GM21619 (cell line): ENCODE data around the gene PTPRD.
A peak's percentile ranks its signal among the peaks of the same experiment; 100 is the strongest.
"Not testable (repeated sequence)": the region's sequence is repeated elsewhere in the genome, so short reads cannot be mapped to it uniquely, and the experiment has no call there.

Source experiments
- ATAC-seq: cut with Tn5 transposase; IDR thresholded peaks from one replicate; pipeline ENCODE4 v1.9.1; 2021; ENCODE audit not compliant: unreplicated experiment

Gene PTPRD

DNA sequence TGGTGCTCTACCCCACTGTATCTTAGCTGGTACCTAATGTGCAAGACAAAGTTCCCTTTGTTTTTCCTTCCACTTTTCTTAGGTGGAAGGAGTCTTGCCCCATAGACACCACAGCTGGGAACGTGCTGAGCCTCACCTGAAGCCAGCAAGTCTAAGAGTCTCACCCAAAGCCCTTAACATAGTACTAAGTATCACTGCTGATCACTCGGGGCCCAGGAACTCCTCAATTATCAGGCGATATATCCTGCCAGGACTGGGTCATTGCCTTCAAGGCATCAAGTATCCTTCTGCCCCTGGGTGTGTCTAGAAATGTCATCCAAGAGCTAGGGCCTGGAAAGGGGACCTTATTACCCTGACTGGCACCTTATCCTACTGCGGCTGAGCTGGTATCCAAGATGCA is 123.9 kb downstream of the PTPRD start:
- ATAC-seq = no peak

GRCh38 chr9:10479172-10479571 is 133.6 kb downstream of the PTPRD start:
- ATAC-seq = no peak

DNA sequence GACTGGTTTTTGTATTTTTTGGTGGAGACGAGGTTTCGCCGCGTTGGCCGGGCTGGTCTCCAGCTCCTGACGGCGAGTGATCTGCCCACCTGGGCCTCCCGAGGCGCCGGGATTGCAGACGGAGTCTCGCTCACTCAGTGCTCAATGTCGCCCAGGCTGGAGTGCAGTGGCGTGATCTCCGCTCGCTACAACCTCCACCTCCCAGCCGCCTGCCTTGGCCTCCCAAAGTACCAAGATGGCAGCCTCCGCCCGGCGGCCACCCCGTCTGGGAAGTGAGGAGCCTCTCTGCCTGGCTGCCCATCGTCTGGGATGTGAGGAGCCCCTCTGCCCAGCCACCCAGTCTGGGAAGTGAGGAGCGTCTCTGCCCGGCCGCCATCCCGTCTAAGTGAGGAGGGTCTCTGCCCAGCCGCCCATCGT is 163.6 kb downstream of the PTPRD start:
- not testable (repeated sequence) for ATAC-seq

- no peak for ATAC-seq
Measured at GRCh38 chr9:10447036-10447435, 165.8 kb downstream of the PTPRD start.

- no peak for ATAC-seq
Measured at GRCh38 chr9:10443868-10444204, 169.0 kb downstream of the PTPRD start.

GRCh38 chr9:10443181-10443867 is 169.5 kb downstream of the PTPRD start:
- no peak for ATAC-seq

DNA sequence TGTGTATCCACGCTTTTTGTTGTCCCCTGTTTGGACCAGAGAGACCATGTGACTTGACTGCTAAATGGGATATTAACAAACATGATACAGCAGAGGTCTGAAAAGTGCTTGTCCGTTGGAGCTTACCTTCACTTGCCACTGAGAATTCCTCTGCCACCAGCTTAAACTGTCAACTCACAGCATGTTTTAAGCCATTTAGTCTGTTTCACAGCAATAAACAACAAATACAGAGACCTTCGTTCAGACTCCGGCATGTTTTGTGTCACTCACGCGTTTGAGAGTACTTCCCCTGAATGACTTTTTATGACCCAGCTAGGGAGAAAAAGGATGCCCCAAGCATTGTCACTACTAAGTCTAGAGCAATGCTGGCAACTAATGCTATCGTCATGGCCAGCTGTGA is 173.8 kb downstream of the PTPRD start:
- ATAC-seq = no peak

GRCh38 chr9:10436756-10437155 is 176.0 kb downstream of the PTPRD start:
- ATAC-seq = no peak

- ATAC-seq = no peak
Measured at GRCh38 chr9:10434412-10434811, 178.4 kb downstream of the PTPRD start.

- ATAC-seq = no peak
Measured at GRCh38 chr9:10411272-10411671, 201.5 kb downstream of the PTPRD start.

DNA sequence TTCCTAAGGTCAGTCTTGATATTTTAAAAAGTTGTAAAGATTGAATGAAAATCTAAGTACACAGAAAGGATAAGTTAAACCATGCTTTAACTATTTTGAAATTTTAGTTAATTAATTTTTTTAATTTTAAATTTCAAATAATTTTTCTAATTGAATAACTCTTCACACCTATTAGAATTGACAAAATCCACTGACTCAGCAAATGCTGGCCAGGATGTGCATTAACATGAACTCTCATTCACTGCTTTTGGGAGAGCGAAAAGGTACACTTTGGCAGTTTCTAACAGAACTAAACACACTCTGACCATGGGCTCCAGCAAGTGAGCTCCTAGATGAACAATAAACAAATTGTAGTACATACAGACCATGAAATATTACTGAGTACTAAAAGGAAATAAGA is 209.5 kb downstream of the PTPRD start:
- no peak for ATAC-seq

DNA sequence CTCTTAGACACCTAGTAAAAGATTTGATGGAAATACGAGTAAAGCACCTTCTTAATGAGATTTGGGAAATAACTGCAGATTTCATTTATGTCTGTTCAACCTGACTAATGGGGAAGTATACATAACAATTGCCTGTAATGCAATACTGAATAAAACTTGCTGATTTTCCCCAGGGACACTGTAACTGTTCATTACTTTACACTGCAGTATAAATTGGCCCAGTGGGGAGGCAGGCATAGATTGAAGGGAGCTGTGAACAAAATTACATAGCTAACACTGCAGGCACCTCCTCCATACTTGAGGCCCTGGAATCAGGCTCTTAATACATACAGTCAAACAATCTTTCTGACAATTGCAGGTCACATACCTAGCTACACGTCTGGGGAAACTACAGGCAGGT is 216.2 kb downstream of the PTPRD start:
- ATAC-seq = no peak

DNA sequence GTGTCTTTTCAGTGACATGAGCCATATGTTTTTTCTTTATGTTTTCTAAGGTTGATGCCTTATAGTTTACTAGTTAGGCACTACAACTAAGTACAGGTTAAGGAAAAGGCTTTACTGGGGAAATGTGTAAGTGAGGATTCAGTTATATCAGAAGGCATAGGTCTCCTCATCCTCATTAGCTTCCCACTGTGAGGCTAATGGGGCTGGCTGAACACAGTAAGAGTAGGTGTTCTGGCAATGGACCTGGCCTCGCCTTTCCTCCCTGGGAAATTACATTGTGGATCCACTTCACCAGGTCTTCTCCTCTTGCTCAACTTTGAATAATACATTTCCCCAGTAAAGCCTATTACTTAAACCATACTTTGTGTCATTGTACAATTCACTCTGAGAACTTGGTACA is 225.5 kb downstream of the PTPRD start:
- no peak for ATAC-seq

- ATAC-seq = no peak
Measured at GRCh38 chr9:10371824-10372223, 241.0 kb downstream of the PTPRD start.

DNA sequence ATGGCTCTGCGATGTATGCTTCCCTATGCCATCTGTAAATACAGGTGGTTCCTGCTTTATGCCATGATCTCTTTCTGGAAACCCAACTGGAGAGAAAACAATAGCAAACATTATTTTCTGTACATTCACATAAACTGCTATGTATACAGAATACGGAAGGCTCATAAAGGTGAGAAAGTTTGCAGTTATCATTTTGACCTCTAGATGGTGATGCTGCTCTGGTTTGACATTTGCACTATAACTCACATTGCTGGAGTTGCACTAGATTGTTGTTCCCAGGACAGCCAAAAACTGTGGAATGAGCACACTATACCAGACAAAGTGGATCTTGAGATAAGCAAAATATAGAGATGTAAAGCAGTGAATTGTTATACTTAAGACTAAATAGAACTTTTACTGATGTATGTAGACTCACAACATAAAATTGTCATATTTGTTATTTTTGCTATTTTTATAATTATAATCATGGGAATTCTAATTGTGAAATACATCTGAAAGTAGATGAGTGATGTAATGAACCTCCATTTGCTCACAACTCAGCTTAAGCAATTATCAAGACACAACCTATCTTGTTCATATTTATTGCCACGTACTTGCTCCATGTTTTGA is 246.5 kb downstream of the PTPRD start:
- peak; percentile 97 for ATAC-seq

DNA sequence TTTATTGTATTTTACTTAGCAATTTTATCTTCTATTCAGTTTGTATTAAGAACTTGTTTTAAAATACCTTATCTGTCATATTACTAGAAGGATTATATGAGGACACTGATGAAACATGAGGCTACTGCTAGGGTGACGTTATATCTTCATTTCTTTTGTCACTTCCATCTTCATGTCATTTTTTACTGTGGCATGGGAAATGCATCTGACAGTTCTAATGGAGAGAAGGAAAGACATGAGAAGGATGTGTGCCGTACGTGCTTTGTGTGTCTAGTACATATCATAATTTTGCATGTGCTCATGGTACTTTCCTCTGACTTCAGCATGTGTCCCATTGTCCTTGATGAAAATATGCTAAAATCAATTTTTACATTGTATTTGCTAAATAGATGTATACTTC is 258.2 kb downstream of the PTPRD start:
- ATAC-seq = no peak

GRCh38 chr9:10345621-10346020 is 267.2 kb downstream of the PTPRD start:
- ATAC-seq = not testable (repeated sequence)

- no peak for ATAC-seq
Measured at GRCh38 chr9:10341057-10341456, 271.7 kb downstream of the PTPRD start.

DNA sequence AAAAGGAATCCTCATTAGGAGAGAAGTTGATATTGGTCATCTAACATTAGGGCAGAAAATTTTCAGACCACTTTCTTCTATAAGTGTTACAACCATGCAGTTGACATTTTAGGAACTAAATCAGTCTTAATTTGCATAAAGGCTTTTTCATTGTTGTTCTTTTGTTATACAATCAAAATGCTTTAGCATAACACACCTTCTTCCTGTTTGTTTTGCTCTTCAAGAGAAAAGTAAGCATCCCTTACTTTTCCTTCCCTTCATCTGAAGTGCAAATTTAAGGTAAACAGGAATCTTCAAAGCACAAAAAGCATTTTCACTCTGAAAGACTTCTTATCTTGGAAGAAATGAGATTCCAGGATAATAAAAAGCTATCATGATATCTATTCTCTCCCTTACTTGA is 273.6 kb downstream of the PTPRD start:
- ATAC-seq = no peak

DNA sequence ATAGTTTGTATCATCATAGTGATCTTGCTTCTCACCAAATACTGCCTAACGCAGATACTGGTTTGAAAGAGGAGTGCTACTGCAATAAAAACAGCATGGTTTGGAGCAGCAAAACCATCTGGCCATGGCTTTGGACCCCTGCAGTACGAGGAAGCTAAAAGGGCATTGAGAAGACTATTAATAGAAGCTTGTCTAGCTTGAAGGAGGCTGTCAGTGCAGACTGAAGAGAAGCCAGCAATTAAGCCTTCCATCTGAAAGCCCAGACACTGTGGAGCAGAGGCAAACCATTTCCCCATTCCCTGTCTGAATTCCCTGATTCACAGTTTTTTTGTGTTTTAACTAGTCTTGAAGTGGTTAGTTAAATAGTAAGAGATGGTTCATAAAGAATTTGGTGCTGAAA is 281.6 kb downstream of the PTPRD start:
- ATAC-seq = no peak

- no peak for ATAC-seq
Measured at GRCh38 chr9:10282084-10282483, 330.7 kb downstream of the PTPRD start.

GRCh38 chr9:10274988-10275387 is 337.8 kb downstream of the PTPRD start:
- ATAC-seq = no peak

DNA sequence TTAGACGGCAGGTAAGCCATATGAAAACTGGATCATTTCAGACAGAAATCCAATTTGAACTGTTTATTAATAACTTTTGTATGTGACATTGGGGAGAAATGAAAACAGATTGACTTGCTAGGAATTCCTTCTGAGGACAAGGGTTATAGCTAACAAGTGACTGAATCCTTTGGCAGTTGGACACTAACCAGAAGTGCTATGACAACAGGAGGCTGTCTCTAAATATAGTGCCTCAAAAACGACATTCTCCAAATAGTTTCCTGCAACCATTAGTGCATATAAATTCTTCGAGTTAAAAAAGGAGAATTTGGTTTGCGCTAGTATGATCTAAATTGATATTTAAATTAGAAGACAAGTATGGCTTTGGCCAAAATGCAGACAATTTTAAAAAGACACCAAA is 338.6 kb downstream of the PTPRD start:
- no peak for ATAC-seq
